ENCODE measurements around the gene SPTBN4.

DNA sequence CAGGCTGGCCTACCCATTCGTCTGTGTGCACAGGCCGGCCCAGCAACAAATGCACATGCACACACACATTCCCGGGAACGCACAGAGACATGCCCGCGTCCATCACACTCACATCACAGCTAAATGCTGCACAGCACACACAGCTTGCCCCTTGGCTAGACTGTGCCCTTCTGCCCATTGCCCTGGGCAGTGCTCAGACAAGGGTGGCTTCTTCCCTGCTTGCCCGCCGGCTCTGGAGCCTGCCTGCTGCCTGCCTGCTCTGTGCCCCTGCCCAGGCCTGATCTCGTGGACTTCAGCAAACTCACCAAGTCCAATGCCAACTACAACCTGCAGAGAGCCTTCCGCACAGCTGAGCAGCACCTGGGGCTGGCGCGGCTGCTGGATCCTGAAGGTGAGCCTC is 30.4 kb downstream of the SPTBN4 start:
- TF ChIP-seq, protein P1, sequence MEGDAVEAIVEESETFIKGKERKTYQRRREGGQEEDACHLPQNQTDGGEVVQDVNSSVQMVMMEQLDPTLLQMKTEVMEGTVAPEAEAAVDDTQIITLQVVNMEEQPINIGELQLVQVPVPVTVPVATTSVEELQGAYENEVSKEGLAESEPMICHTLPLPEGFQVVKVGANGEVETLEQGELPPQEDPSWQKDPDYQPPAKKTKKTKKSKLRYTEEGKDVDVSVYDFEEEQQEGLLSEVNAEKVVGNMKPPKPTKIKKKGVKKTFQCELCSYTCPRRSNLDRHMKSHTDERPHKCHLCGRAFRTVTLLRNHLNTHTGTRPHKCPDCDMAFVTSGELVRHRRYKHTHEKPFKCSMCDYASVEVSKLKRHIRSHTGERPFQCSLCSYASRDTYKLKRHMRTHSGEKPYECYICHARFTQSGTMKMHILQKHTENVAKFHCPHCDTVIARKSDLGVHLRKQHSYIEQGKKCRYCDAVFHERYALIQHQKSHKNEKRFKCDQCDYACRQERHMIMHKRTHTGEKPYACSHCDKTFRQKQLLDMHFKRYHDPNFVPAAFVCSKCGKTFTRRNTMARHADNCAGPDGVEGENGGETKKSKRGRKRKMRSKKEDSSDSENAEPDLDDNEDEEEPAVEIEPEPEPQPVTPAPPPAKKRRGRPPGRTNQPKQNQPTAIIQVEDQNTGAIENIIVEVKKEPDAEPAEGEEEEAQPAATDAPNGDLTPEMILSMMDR (conservative IDR thresholded peaks at IDR 0.05), result no peak
- TF ChIP-seq EZH2 (IDR thresholded peaks at IDR 0.05; ENCODE audit: low read depth), result no peak

Data from PC-9 (cell line).